GM18867 (cell line): ENCODE results near the gene GNL3.

Experiments used
- ATAC-seq: cut with Tn5 transposase; IDR thresholded peaks from one replicate; pipeline ENCODE4 v1.9.1; 2021; ENCODE audit warnings: mild to moderate bottlenecking, moderate library complexity; ENCODE audit not compliant: unreplicated experiment

Gene GNL3

GRCh38 chr3:52688266-52688665, 2.4 kb downstream of the GNL3 start:
- ATAC-seq, result no peak

- ATAC-seq, result no peak
These were observed 3.3 kb downstream of the GNL3 start for GRCh38 chr3:52689151-52689550.

GRCh38 chr3:52690560-52690959, 4.7 kb downstream of the GNL3 start:
- no peak for ATAC-seq

- no peak for ATAC-seq
These were observed 7.2 kb downstream of the GNL3 start for GRCh38 chr3:52693071-52693470.

- ATAC-seq, result no peak
These were observed 8.8 kb downstream of the GNL3 start for GRCh38 chr3:52694528-52695189.

- ATAC-seq, result no peak
These were observed 10.2 kb downstream of the GNL3 start for GRCh38 chr3:52695798-52696671.

- ATAC-seq, result no peak
These were observed 11.2 kb downstream of the GNL3 start for GRCh38 chr3:52696830-52697631.

- ATAC-seq, result no peak
These were observed 11.8 kb downstream of the GNL3 start for GRCh38 chr3:52697632-52697965.

- ATAC-seq, result no peak
These were observed 17.5 kb downstream of the GNL3 start for GRCh38 chr3:52703341-52703740.

GRCh38 chr3:52704611-52705437, 19.0 kb downstream of the GNL3 start:
- ATAC-seq, result no peak

- no peak for ATAC-seq
These were observed 19.5 kb downstream of the GNL3 start for GRCh38 chr3:52705438-52705687.

GRCh38 chr3:52705688-52706686, 20.2 kb downstream of the GNL3 start, which contains the start of the genes GLT8D1 and SPCS1:
Gene GLT8D1, minus strand, starts transcription at chr3:52705791. Its CDS starts 5,331 bp downstream, at chr3:52700460.
Gene SPCS1, plus strand, starts transcription at chr3:52706106. Its CDS starts 141 bp downstream, at chr3:52706247.
- peak; percentile 77 for ATAC-seq

GRCh38 chr3:52707585-52707984, 21.8 kb downstream of the GNL3 start:
- no peak for ATAC-seq

- no peak for ATAC-seq
These were observed 24.7 kb downstream of the GNL3 start for GRCh38 chr3:52710512-52710911.

GRCh38 chr3:52712291-52713212, 26.7 kb downstream of the GNL3 start:
- no peak for ATAC-seq

- no peak for ATAC-seq
These were observed 28.8 kb downstream of the GNL3 start for GRCh38 chr3:52714335-52715302.

- ATAC-seq, result no peak
These were observed 30.0 kb downstream of the GNL3 start for GRCh38 chr3:52715714-52716305.
